Renal cortical epithelial cell (primary cell): ENCODE data around the gene RIBC1. TPM values are rescaled to one million over a fixed set of nuclear protein-coding genes. Genes with fewer than 3 reads are reported as not detected.
"Not testable (repeated sequence)": the region's sequence is repeated elsewhere in the genome, so short reads cannot be mapped to it uniquely, and the experiment has no call there.

Experiments
- DNase-seq: peaks from one replicate; pipeline ENCODE4 v3.0.0-alpha.2; 2011; ENCODE audit warnings: low read depth
- total RNA-seq: library from RNA; depleted of rRNA; stranded (reverse); fragments of >200 nt; gene quantifications from 2 replicates; pipeline ENCODE4 v1.2.3, GENCODE V29; 2014

Gene RIBC1
- 1.2 and 2.8 TPM in 2 replicates for total RNA-seq

GRCh38 chrX:53422861-53423306 is at the start of gene RIBC1:
Gene RIBC1 (plus strand): TSS chrX:53422873. CDS start chrX:53426277, 3,404 bp downstream.
- DNase-seq: no peak

- DNase-seq: no peak
Observed at GRCh38 chrX:53373307-53373706, 49.4 kb upstream of the RIBC1 start.

GRCh38 chrX:53374222-53374820 is 48.4 kb upstream of the RIBC1 start:
- no peak for DNase-seq

GRCh38 chrX:53374923-53375322 is 47.8 kb upstream of the RIBC1 start:
- DNase-seq: no peak

GRCh38 chrX:53376888-53377287 is 45.8 kb upstream of the RIBC1 start:
- no peak for DNase-seq

GRCh38 chrX:53377464-53377863 is 45.2 kb upstream of the RIBC1 start:
- no peak for DNase-seq

- DNase-seq: no peak
Observed at GRCh38 chrX:53379008-53379710, 43.5 kb upstream of the RIBC1 start.

GRCh38 chrX:53379747-53380146 is 42.9 kb upstream of the RIBC1 start:
- DNase-seq: peak; percentile 6

- DNase-seq: no peak
Observed at GRCh38 chrX:53383376-53384076, 39.1 kb upstream of the RIBC1 start.

- DNase-seq: no peak
Observed at GRCh38 chrX:53395605-53396298, 26.9 kb upstream of the RIBC1 start.

GRCh38 chrX:53398216-53398615 is 24.5 kb upstream of the RIBC1 start:
- DNase-seq: no peak

GRCh38 chrX:53403535-53403934 is 19.1 kb upstream of the RIBC1 start:
- DNase-seq: no peak

GRCh38 chrX:53412446-53412845 is 10.2 kb upstream of the RIBC1 start:
- DNase-seq: no peak

GRCh38 chrX:53420351-53420750 is 2.3 kb upstream of the RIBC1 start:
- DNase-seq: not testable (repeated sequence)

- DNase-seq: no peak
Observed at GRCh38 chrX:53421125-53421524, 1.5 kb upstream of the RIBC1 start.

- DNase-seq: peak; percentile 27
Observed at GRCh38 chrX:53421772-53422085, 944 bp upstream of the RIBC1 start.

GRCh38 chrX:53422086-53422860 is 400 bp upstream of the RIBC1 start, which contains the start of gene SMC1A:
Gene SMC1A (minus strand): TSS chrX:53422654. CDS start chrX:53422600, 54 bp downstream.
- peak; percentile 95 for DNase-seq

GRCh38 chrX:53429755-53430154 is 7.1 kb downstream of the RIBC1 start:
- DNase-seq: no peak

- DNase-seq: no peak
Observed at GRCh38 chrX:53430231-53430630, 7.6 kb downstream of the RIBC1 start.

- peak; percentile 68 for DNase-seq
Observed at GRCh38 chrX:53433651-53434639, 11.3 kb downstream of the RIBC1 start, which contains the start of gene HSD17B10. Gene HSD17B10 (minus strand): TSS chrX:53434370. CDS start chrX:53434345, 25 bp downstream.
